ENCODE measurements around the gene RECK.
"Not testable (repeated sequence)": the region's sequence is repeated elsewhere in the genome, so short reads cannot be mapped to it uniquely, and the experiment has no call there.

The RECK gene

DNA sequence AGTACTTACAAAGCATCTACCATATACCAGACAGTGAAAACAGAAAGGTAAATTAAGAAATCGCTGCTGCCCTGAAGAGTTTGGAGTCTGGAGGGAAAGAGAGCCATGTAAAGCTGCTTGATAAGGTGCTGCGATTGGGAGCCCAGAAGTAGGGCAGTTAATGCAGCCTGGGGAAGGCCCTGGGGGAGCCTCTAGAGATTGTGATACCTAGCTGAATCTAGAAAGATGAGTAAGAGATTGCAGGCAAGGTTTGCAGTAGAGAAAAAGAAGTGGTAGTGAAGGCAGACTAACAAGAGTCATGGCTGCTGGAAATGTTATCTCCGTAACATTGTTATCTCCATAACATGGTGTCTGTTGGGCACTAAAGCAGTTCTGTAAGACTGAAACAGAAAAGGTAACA lies 75.8 kb downstream of the RECK start:
- Mint-ChIP-seq H3K27ac (no peak overlapping the region), H3K27me3 (no peaks in the 10 kb centered on the region), H3K4me3 (no peak overlapping the region), H3K4me1 (peaks cover 8% of the 10 kb centered on the region), H3K9me3 (no peaks in the 10 kb centered on the region)
- ATAC-seq = no peak
- no peak for DNase-seq

DNA sequence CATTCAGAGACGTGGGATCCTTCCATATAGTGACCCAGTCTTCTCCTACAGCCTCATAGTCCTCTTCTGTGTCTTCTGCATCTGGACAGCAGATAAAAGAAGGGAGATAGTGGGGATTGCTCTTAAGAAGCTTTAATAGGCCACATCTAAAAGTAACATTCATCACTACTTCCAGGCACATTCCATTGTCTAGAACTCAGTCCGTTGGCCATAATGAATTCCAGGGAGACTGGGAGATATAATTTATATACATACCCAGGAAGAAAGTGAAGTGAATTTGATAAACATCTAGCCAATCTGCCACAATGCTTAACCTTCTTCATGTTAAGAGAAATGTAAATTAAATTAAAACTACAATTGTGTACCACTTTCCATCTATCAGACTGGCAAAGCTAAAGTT lies 77.3 kb downstream of the RECK start:
- DNase-seq (no peak), ATAC-seq (no peak)
- Mint-ChIP-seq H3K4me3 (no peak overlapping the region), H3K27me3 (no peaks in the 10 kb centered on the region), H3K4me1 (peaks cover under 1% of the 10 kb centered on the region), H3K27ac (no peak overlapping the region), H3K9me3 (no peaks in the 10 kb centered on the region)

DNA sequence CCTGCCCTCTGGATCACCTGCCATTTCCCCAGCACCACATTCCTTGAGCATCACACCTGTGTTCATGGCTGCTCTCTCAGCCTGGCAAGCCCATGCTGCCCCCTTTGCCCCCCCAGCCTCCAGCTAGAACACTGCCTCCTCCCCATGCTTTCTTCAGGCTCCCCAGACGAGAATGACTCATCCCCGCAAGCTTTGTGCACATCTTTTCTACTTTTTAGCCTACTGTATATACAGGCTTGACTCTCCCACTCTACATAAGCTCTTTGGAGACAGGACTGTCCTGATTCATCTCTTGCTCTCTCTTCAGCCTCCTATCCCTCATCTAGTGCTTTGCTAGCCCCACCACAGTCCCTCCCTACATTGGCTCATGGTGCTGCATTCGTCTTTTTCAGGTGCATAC lies 79.9 kb downstream of the RECK start:
- ATAC-seq = no peak
- Mint-ChIP-seq H3K4me1 (no peaks in the 10 kb centered on the region), H3K9me3 (no peaks in the 10 kb centered on the region), H3K27me3 (no peaks in the 10 kb centered on the region), H3K27ac (peak overlapping the region in 1 of 2 donors; percentile 35), H3K4me3 (no peak overlapping the region)
- DNase-seq = no peak

DNA sequence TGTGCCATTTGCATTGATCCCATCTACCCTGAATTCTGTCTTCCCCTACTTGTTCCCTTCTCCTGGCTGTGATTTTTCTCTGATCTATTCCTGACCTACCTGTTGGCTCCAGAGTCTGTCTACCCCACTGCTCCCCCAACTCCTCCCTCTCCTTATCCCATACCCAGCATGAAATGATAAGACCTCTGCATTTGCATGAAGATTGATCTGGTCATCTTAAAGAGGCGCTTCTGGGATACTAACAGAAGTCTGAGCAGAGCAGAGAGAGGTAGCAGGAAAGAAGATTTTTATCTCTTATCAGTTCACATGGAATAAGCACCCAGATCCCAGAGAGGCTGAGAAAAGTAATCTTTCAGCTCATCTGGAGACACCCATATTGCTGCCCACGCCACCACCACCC lies 81.5 kb downstream of the RECK start:
- H3K27me3 Mint-ChIP-seq = no peaks in the 10 kb centered on the region
- no peaks in the 10 kb centered on the region for H3K4me1 Mint-ChIP-seq
- no peak overlapping the region for H3K27ac Mint-ChIP-seq
- ATAC-seq (no peak), DNase-seq (no peak)
- H3K9me3 Mint-ChIP-seq = no peaks in the 10 kb centered on the region
- no peak overlapping the region for H3K4me3 Mint-ChIP-seq

DNA sequence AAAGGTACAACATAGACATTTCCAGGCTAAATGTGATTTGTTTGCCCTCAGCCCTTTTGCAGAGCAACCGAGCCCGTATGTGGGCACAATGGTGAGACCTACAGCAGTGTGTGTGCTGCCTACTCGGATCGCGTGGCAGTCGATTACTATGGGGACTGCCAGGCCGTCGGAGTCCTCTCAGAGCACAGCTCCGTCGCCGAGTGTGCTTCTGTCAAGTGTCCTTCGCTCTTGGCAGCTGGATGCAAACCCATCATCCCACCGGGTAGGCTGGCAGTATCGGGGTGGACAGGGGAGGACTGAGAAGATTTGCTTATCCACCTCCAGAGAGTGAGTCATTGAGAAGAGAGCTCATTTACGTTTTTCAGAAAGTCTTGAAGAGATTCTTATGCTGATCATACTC lies 82.0 kb downstream of the RECK start:
- Mint-ChIP-seq H3K4me1 (no peaks in the 10 kb centered on the region), H3K4me3 (no peak overlapping the region), H3K9me3 (no peaks in the 10 kb centered on the region), H3K27ac (no peak overlapping the region), H3K27me3 (no peaks in the 10 kb centered on the region)
- ATAC-seq = no peak
- DNase-seq = no peak

DNA sequence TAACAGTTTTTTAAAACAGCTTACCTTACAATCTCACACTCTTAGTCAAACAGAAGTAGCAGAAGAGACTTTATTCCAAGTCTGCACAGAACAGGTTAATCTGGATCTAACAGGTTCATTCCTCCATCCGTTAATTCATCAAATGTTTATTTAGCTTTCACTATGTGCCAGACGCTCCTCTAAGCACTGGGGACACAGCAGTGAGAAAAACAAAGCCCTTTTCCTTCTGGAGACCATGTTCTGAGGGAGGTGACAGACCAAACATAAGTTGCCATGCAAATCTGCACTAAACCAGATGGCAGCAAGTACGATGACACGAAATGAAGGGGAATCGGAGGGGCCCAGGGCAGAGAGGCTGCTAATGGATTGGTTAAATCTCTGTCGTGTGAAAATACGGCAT lies 82.8 kb downstream of the RECK start:
- no peak overlapping the region for H3K4me3 Mint-ChIP-seq
- no peak overlapping the region for H3K27ac Mint-ChIP-seq
- H3K4me1 Mint-ChIP-seq = no peaks in the 10 kb centered on the region
- no peaks in the 10 kb centered on the region for H3K9me3 Mint-ChIP-seq
- no peak for DNase-seq
- ATAC-seq = no peak
- H3K27me3 Mint-ChIP-seq = no peaks in the 10 kb centered on the region

DNA sequence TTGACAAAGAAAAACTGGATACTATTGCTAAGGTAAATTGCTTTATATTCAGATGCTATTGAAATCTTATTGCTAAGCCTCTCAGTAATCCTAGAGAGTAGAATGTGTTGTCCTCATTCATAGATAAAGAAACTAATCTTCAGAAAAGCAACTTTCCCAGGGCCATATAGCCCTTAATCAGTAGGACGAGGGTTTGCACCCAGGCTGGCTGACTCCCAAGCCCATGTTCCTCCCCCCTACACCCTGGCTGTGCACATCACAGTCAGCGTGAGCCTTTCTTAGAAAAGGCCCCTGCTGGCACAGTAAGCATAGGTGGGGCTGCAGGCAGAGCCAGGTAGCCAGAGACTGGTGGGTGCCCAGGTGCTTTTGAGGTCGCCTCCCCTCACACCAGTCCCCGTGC lies 84.0 kb downstream of the RECK start:
- no peak overlapping the region for H3K27ac Mint-ChIP-seq
- H3K27me3 Mint-ChIP-seq = no peaks in the 10 kb centered on the region
- ATAC-seq = no peak
- H3K4me1 Mint-ChIP-seq = peaks cover 10% of the 10 kb centered on the region
- no peak for DNase-seq
- H3K9me3 Mint-ChIP-seq = no peaks in the 10 kb centered on the region
- H3K4me3 Mint-ChIP-seq = no peak overlapping the region

DNA sequence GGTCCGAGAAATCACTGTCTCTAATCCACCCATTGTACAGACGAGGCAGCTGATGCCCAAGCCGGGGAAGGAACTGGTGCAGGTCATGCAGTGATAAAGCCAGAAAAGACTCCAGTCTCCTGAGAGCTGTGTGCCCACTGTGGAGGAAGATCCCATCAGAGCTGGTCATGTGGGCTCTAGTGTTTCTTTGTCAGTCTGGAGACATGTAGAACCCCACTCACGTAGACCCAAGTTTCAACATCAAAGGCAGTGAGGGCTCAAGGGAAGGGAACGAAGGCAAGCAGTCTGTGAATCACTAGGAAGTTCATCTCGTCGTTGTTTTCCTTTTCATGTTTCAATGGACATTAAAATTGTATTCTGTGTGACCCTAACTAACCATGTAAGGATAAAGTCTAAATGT lies 85.3 kb downstream of the RECK start:
- Mint-ChIP-seq H3K4me3 (no peak overlapping the region), H3K4me1 (peaks cover 18% of the 10 kb centered on the region), H3K9me3 (no peaks in the 10 kb centered on the region), H3K27me3 (no peaks in the 10 kb centered on the region), H3K27ac (no peak overlapping the region)
- no peak for ATAC-seq
- DNase-seq = no peak

DNA sequence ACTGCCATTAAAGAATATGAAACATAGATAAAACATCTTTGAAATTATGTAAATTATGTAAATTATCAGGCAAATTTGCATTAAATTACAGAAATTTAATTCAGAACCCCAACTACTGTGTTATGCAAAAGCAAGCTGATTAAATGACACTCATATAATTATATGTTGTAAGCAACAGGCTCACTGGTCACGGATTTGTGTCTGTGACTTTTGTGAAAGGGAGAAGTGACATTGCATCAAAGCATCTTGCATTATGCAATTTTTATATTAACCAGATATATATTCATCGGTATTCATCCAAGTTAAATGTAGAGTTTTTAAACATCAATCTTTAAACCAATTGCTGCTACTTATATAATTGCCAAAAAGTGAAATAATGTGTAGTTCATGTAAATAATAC lies 86.8 kb downstream of the RECK start:
- no peak overlapping the region for H3K27ac Mint-ChIP-seq
- H3K27me3 Mint-ChIP-seq = no peaks in the 10 kb centered on the region
- no peak for ATAC-seq
- peaks cover 34% of the 10 kb centered on the region for H3K4me1 Mint-ChIP-seq
- no peak for DNase-seq
- H3K9me3 Mint-ChIP-seq = no peaks in the 10 kb centered on the region
- H3K4me3 Mint-ChIP-seq = no peak overlapping the region

DNA sequence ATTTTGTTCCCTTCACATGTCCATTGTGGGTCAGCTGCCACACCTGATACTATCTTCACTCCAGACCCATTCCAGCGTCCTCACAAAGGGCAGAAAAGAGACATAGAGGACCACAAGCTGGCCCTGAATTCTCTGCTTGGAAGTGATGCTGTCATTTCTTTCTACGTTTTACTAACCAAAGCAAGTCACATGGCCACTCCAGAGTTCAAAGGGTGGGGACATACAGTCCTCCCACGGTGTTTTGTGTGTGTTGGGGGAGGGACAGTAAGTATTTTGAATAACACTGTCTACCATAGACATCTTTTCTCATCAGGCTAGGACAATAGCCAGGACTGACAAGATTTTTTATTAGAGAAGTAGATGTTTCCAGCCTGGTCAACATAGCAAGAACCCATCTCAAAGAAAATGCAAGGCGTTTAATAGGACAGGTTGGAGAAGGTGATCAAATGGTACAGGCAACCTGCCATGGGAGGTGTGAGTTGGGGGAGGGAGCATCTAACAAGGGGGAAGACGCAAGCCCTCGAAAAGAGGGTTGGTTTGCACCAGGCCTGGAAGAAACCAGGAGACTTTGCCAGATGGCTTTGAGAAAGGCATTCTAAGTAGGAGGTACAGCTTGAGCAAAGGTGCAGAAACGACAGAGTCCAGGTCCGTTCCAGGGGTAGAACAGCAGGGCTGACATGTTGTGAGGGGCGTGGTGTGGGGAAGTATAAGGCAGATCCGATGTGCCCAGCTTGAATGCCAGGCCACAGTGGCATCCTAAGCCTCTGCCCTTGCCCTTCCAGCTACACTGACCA lies 88.5 kb downstream of the RECK start:
- peaks cover 34% of the 10 kb centered on the region for H3K4me1 Mint-ChIP-seq
- H3K27ac Mint-ChIP-seq = peak overlapping the region; percentile 4 to 45
- peak; percentile 39 for ATAC-seq
- no peak overlapping the region for H3K4me3 Mint-ChIP-seq
- no peak for DNase-seq
- no peaks in the 10 kb centered on the region for H3K27me3 Mint-ChIP-seq
- no peaks in the 10 kb centered on the region for H3K9me3 Mint-ChIP-seq

DNA sequence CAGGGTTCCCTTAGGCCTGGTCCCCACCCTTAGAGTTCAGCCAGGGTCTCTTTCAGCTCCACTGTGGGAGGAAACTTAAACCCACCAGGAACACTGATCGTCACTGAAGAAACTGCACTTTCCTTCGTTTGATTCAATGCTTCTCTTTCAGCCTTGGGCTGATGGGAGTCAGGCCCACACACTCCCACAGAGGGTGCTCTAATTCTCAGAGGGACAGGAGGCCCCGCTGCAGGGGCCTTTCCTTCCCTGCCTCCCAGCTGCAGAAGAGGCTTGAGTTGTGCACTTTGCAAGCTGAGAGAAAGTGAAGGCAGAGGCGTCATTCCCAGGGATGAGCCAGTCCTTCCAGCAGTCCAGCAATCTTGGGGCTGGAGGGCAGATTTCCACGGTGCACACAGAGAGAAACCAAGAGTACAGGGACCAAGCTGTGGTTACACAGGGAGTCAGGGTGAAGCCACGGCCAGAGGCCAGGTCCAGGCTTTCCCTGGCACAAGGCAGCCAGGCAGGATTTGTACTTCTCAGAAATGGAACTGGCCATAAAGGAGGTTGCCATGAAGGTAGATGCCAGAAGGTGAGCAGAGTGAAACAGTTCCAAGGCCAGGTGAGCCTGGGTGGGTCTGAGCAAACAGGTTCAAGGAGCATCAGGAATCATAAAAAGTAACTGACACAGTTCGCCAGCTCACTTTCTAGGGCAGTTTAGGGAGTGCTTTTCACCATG lies 89.5 kb downstream of the RECK start:
- no peak overlapping the region for H3K4me3 Mint-ChIP-seq
- no peaks in the 10 kb centered on the region for H3K9me3 Mint-ChIP-seq
- DNase-seq (no peak), ATAC-seq (no peak)
- H3K27ac Mint-ChIP-seq = no peak overlapping the region
- H3K4me1 Mint-ChIP-seq = peaks cover 34% of the 10 kb centered on the region
- no peaks in the 10 kb centered on the region for H3K27me3 Mint-ChIP-seq

DNA sequence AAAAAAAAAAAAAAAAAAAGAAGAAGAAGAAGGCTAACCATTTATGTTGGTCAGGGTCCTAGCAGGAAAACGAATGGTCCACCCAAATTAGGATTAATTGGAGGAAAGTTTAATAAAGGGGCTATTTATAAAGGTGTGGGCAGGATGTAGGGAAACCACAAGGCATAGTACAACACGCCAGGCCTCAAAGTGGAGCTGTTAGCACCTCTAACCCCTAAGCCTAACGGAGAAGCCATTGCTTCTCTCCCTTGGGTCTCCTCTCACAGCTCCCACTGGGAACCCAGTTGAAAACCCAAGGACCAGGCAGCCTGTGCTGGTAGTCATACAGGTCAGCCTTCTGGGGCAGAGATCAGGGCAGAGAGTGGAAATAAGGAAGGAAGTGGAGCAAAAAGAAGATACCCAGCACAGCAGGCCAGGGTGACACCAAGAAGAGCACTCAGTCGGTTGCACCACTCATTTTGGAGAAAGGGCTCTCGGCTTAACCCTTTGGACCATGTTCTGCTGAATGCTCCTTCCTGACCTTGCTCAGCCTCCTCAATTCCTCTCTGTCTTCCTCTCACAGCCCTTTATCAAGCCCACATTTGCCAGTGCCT lies 91.0 kb downstream of the RECK start:
- DNase-seq (no peak), ATAC-seq (peak; percentile 31)
- Mint-ChIP-seq H3K27ac (no peak overlapping the region), H3K9me3 (no peaks in the 10 kb centered on the region), H3K27me3 (no peaks in the 10 kb centered on the region), H3K4me1 (peaks cover 34% of the 10 kb centered on the region), H3K4me3 (no peak overlapping the region)

DNA sequence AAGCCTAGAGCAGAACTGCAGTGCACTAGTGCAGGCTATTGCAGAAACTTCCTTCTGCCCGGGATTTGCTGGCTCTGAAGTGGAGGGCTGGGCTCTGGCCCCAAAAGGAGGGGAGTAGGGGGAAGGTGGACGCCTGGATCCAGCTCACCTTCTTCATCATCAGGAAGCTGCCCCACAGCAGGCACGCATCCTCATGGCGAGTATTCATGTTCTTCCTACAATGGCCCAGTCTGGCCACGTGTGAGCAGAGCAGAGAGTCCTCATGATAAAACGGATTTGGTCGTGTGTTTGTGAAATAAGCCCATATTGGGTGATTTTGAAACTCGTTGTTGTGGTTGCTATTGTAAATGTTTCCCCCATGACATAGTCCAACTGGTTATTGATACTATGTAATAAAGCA lies 91.6 kb downstream of the RECK start:
- H3K27me3 Mint-ChIP-seq = no peaks in the 10 kb centered on the region
- DNase-seq (no peak), ATAC-seq (no peak)
- no peak overlapping the region for H3K4me3 Mint-ChIP-seq
- no peak overlapping the region for H3K27ac Mint-ChIP-seq
- peaks cover 34% of the 10 kb centered on the region for H3K4me1 Mint-ChIP-seq
- no peaks in the 10 kb centered on the region for H3K9me3 Mint-ChIP-seq

DNA sequence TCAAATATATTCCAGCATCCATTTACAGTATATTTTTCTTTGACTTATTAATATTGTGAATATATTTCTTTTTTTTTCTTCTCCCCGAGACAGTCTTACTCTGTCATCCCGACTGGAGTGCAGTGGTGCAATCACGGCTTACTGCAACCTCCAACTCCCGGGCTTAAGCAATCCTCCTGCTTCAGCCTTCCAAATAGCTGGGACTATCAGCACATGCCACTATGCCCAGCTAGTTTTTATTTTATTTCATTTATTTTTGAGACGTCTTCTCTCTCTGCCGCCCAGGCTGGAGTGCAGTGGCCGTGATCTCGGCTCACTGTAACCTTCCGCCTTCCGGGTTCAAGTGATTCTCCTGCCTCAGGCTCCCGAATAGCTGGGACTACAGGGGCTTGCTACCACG lies 92.4 kb downstream of the RECK start:
- no peak for DNase-seq
- Mint-ChIP-seq H3K27ac (no peak overlapping the region), H3K27me3 (no peaks in the 10 kb centered on the region), H3K4me1 (peaks cover 34% of the 10 kb centered on the region), H3K9me3 (no peaks in the 10 kb centered on the region), H3K4me3 (no peak overlapping the region)
- ATAC-seq = no peak

DNA sequence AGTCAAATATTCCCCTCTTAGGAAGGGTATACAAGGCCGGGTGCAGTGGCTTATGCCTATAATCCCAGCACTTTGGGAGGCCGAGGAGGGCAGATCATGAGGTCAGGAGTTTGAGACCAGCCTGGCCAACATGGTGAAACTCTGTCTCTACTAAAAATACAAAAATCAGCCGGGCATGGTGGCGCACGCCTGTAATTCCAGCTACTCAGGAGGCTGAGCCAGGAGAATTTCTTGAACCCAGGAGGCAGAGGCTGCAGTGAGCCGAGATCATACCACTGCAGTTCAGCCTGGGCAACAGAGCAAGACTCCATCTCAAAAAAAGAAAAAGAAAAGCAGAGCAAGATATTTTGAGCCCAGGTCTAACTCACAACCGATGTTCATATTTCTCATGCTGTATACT lies 95.0 kb downstream of the RECK start:
- DNase-seq, H3K9me3 Mint-ChIP-seq, ATAC-seq, H3K27ac Mint-ChIP-seq, H3K4me3 Mint-ChIP-seq: not testable (repeated sequence)
- Mint-ChIP-seq H3K4me1 (peaks cover 23% of the 10 kb centered on the region), H3K27me3 (peaks cover 14% of the 10 kb centered on the region)

DNA sequence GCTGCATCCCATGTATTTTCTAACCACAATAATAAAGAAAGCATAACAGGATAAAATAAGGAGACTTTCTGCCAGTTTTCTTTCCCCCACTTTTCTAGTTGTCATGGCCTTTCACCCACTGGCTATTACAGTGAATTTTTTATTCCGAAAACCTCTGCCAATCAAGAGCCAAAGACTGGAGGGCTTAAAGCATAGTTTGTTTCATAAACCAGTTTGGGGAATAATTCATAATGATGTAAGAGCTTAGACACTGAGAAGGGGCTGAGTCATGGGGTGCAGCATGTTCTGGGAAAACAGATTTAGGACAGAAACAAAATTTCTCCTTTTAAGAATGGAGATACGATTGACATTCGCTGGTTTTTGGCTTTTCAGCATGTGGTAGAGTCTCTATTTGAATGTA lies 95.4 kb downstream of the RECK start:
- Mint-ChIP-seq H3K4me3 (no peak overlapping the region), H3K27me3 (peaks cover 14% of the 10 kb centered on the region), H3K27ac (no peak overlapping the region), H3K4me1 (peaks cover 22% of the 10 kb centered on the region), H3K9me3 (no peaks in the 10 kb centered on the region)
- ATAC-seq = no peak
- DNase-seq = no peak
